ENCODE data around the gene ACAD10.
A peak's percentile ranks its signal among the peaks of the same experiment; 100 is the strongest.

Gene ACAD10

DNA sequence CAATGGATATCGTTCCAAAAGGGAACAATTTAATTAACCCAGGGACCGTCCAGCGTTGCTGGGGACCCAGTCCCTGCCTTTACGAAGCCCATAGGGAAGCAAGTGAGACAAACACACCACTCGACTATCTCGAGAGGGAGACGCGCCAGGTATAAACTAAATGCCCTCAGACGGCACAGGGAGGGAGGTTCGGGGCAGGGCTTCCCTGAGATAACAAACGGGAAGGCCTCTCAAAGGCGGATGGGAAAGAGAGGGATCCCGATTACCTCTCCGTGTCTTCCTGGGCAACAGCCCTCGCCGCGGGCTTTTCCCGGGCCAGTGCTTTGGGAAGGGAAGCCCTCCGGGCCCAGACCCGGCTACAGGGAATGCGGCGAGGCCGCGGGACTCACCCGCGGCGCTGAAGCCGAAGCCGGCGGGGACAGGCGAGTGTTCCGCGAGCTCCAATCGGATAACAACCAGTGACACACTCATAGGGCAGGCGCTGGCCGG, 487 bp upstream of the ACAD10 start:
- H3K9me3 ChIP-seq (ENCODE audit: control insufficient read depth, insufficient read depth, low read depth, low read length): no peaks in the 10 kb centered on the region
- peaks cover 23 to 30% of the 10 kb centered on the region in 2 experiments for H3K36me3 ChIP-seq (ENCODE audit: control insufficient read depth in 2 of 2, insufficient read depth in 1 of 2, low read length in 2 of 2)
- peak overlapping the region; percentile 48 for H3K4me3 ChIP-seq (ENCODE audit: low read depth, low read length)
- H3K27ac ChIP-seq (ENCODE audit: extremely low read depth, low read depth, low read length): peak overlapping the region; percentile 18
- TF ChIP-seq, protein P1, sequence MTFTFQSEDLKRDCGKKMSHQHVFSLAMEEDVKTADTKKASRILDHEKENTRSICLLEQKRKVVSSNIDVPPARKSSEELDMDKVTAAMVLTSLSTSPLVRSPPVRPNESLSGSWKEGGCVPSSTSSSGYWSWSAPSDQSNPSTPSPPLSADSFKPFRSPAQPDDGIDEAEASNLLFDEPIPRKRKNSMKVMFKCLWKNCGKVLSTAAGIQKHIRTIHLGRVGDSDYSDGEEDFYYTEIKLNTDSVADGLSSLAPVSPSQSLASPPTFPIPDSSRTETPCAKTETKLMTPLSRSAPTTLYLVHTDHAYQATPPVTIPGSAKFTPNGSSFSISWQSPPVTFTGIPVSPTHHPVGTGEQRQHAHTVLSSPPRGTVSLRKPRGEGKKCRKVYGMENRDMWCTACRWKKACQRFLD (tag by site-specific recombination; IDR thresholded peaks at IDR 0.05): no peak
- TF ChIP-seq ZNF335 (tag by site-specific recombination; conservative IDR thresholded peaks at IDR 0.05): 0 out of 2 replicates have a peak, but pooled peaks have one; percentile 57
- peak; percentile 10; the same call in 1 of the 2 replicates for TF ChIP-seq OVOL3 (tag by site-specific recombination; IDR thresholded peaks at IDR 0.05)
- TF ChIP-seq ZSCAN30 (tag by site-specific recombination; IDR thresholded peaks at IDR 0.05): peak; percentile 38; the same call in 1 of the 2 replicates
- no peak for TF ChIP-seq ZNF747 (tag by site-specific recombination; IDR thresholded peaks at IDR 0.05)
- peak; percentile 38; the same call in 1 of the 2 replicates for TF ChIP-seq ZNF76 (tag by site-specific recombination; IDR thresholded peaks at IDR 0.05; ENCODE audit: borderline replicate concordance, low read depth)
- peak; percentile 75 for TF ChIP-seq ZBTB48 (tag by site-specific recombination; IDR thresholded peaks at IDR 0.05)
- TF ChIP-seq IKZF3 (tag by site-specific recombination; IDR thresholded peaks at IDR 0.05): 0 out of 2 replicates have a peak, but pooled peaks have one; percentile 8
- no peak for TF ChIP-seq ZNF140 (tag by site-specific recombination; IDR thresholded peaks at IDR 0.05)
- no peak for TF ChIP-seq ZNF175 (tag by site-specific recombination; IDR thresholded peaks at IDR 0.05)
- no peak for TF ChIP-seq ZNF571 (tag by site-specific recombination; IDR thresholded peaks at IDR 0.05)
- no peak for TF ChIP-seq EGR2 (tag by site-specific recombination; IDR thresholded peaks at IDR 0.05; ENCODE audit: low read depth)
- no peak for TF ChIP-seq ZNF248 (tag by site-specific recombination; IDR thresholded peaks at IDR 0.05)
- TF ChIP-seq ZBTB8A (tag by site-specific recombination; IDR thresholded peaks at IDR 0.05): no peak
- TF ChIP-seq, protein P2, sequence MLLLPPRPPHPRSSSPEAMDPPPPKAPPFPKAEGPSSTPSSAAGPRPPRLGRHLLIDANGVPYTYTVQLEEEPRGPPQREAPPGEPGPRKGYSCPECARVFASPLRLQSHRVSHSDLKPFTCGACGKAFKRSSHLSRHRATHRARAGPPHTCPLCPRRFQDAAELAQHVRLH (tag by site-specific recombination; IDR thresholded peaks at IDR 0.05): no peak
- TF ChIP-seq ZNF350 (tag by site-specific recombination; IDR thresholded peaks at IDR 0.05): no peak
- H3K4me1 ChIP-seq (ENCODE audit: control insufficient read depth, insufficient read depth, low read length): peaks cover 3% of the 10 kb centered on the region; the same call in 1 of the 2 replicates
- ChIA-PET CTCF (interaction anchor here (0.6 kb wide), 1 partner anchor 288 kb away, joined by 4 read pairs; no protein-coding TSS in a partner anchor), POLR2A (interaction anchor here (0.5 to 1.4 kb wide), 14 partner anchors 9 to 328 kb away, joined by 3 to 6 read pairs (median 4); partner anchors contain the start of genes ERP29 and TMEM116)

DNA sequence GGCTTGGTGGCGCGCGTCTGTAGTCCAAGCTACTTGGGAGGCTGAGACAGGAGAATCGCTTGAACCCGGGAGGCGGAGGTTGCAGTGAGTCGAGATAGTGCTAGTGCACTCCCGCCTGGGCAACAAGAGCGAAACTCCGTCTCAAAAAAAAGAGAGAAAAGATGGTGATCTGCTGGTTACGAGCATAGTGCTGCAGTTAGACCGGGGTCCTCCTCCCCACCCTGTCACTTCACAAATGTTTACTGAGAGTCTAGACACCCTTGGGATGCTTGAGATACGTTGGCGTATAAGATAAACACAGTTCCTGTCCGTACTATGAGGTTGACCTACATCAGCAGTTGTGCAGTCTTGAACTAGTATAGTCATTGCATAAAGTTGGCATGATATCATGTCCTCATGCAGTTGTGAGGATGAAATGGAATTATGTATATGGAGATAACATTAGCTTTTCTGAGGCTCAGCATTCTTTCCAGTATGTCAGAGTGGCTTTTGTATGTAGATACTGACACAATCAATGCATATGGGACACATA, 787 bp downstream of the ACAD10 start:
- H3K9me3 ChIP-seq (ENCODE audit: control insufficient read depth, insufficient read depth, low read depth, low read length): no peaks in the 10 kb centered on the region
- H3K4me1 ChIP-seq (ENCODE audit: control insufficient read depth, insufficient read depth, low read length): peaks cover 3% of the 10 kb centered on the region; the same call in 1 of the 2 replicates
- ChIA-PET POLR2A (interaction anchor here (0.6 to 1.4 kb wide), 5 partner anchors 7 to 1416 kb away, joined by 3 to 6 read pairs (median 4); partner anchors contain the start of genes ERP29 and TMEM116), CTCF (interaction anchor here (0.9 to 1.1 kb wide), 2 partner anchors 19 to 33 kb away, joined by 3 to 4 read pairs; no protein-coding TSS in a partner anchor)
- H3K27ac ChIP-seq (ENCODE audit: extremely low read depth, low read depth, low read length): peak overlapping the region; percentile 53; the same call in 1 of the 2 replicates
- H3K4me3 ChIP-seq (ENCODE audit: low read depth, low read length): peak overlapping the region; percentile 48
- peaks cover 10 to 17% of the 10 kb centered on the region in 2 experiments for H3K36me3 ChIP-seq (ENCODE audit: control insufficient read depth in 2 of 2, insufficient read depth in 1 of 2, low read length in 2 of 2)
- TF ChIP-seq, protein P3, sequence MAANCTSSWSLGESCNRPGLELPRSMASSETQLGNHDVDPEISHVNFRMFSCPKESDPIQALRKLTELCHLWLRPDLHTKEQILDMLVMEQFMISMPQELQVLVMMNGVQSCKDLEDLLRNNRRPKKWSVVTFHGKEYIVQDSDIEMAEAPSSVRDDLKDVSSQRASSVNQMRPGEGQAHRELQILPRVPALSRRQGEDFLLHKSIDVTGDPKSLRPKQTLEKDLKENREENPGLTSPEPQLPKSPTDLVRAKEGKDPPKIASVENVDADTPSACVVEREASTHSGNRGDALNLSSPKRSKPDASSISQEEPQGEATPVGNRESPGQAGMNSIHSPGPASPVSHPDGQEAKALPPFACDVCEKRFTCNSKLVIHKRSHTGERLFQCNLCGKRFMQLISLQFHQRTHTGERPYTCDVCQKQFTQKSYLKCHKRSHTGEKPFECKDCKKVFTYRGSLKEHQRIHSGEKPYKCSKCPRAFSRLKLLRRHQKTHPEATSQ (tag by site-specific recombination; IDR thresholded peaks at IDR 0.05): 0 out of 2 replicates have a peak, but pooled peaks have one; percentile 3
- TF ChIP-seq, protein P4, sequence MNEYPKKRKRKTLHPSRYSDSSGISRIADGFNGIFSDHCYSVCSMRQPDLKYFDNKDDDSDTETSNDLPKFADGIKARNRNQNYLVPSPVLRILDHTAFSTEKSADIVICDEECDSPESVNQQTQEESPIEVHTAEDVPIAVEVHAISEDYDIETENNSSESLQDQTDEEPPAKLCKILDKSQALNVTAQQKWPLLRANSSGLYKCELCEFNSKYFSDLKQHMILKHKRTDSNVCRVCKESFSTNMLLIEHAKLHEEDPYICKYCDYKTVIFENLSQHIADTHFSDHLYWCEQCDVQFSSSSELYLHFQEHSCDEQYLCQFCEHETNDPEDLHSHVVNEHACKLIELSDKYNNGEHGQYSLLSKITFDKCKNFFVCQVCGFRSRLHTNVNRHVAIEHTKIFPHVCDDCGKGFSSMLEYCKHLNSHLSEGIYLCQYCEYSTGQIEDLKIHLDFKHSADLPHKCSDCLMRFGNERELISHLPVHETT (tag by site-specific recombination; IDR thresholded peaks at IDR 0.05): 0 out of 2 replicates have a peak, but pooled peaks have one; percentile 9
- TF ChIP-seq ZNF391 (tag by site-specific recombination; IDR thresholded peaks at IDR 0.05; ENCODE audit: borderline replicate concordance, low read depth) (0 out of 2 replicates have a peak, but pooled peaks have one; percentile 17), YY2 (tag by site-specific recombination; IDR thresholded peaks at IDR 0.05) (0 out of 2 replicates have a peak, but pooled peaks have one; percentile 1), ZNF404 (tag by site-specific recombination; IDR thresholded peaks at IDR 0.05) (no peak)
- TF ChIP-seq, protein P5, sequence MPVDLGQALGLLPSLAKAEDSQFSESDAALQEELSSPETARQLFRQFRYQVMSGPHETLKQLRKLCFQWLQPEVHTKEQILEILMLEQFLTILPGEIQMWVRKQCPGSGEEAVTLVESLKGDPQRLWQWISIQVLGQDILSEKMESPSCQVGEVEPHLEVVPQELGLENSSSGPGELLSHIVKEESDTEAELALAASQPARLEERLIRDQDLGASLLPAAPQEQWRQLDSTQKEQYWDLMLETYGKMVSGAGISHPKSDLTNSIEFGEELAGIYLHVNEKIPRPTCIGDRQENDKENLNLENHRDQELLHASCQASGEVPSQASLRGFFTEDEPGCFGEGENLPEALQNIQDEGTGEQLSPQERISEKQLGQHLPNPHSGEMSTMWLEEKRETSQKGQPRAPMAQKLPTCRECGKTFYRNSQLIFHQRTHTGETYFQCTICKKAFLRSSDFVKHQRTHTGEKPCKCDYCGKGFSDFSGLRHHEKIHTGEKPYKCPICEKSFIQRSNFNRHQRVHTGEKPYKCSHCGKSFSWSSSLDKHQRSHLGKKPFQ (tag by site-specific recombination; IDR thresholded peaks at IDR 0.05): no peak

All from HEK293 (cell line).